H9 (cell line): ENCODE data around the gene VPS9D1. TPM values are rescaled to one million over a fixed set of nuclear protein-coding genes. Genes with fewer than 3 reads are reported as not detected.

ENCODE experiments used
- DNase-seq: peaks from one replicate; pipeline ENCODE4 v3.0.0-alpha.2; 2017
- H2AFZ ChIP-seq: one replicate; pipeline ENCODE4 v1.6.1; 2013; ENCODE audit warnings: mild to moderate bottlenecking, low read length, control low read depth, moderate library complexity
- H2AK5ac ChIP-seq: 2 replicates; pipeline ENCODE4 v1.6.1; 2013; ENCODE audit warnings: low read length, control low read depth, mixed read lengths; ENCODE audit not compliant: insufficient read length
- H2BK120ac ChIP-seq: one replicate; pipeline ENCODE4 v1.6.1; 2013; ENCODE audit warnings: low read depth, mild to moderate bottlenecking, low read length, control low read depth, inconsistent platforms; ENCODE audit not compliant: poor library complexity, severe bottlenecking
- H2BK12ac ChIP-seq: 2 replicates; pipeline ENCODE4 v1.6.1; 2013; ENCODE audit warnings: low read length, control low read depth, mixed read lengths, low read depth; ENCODE audit not compliant: insufficient read length
- H2BK15ac ChIP-seq: 2 replicates; pipeline ENCODE4 v1.6.1; 2013; ENCODE audit warnings: low read depth, low read length, control low read depth
- H2BK20ac ChIP-seq: one replicate; pipeline ENCODE4 v1.6.1; 2013; ENCODE audit warnings: low read depth, mild to moderate bottlenecking, low read length, control low read depth, inconsistent platforms; ENCODE audit not compliant: poor library complexity, severe bottlenecking
- H2BK5ac ChIP-seq: 2 replicates; pipeline ENCODE4 v1.6.1; 2013; ENCODE audit warnings: low read length, control low read depth, mixed read lengths; ENCODE audit not compliant: insufficient read length
- H3K14ac ChIP-seq: 2 replicates; pipeline ENCODE4 v1.6.1; 2013; ENCODE audit warnings: low read length, control low read depth; ENCODE audit not compliant: insufficient read depth
- H3K18ac ChIP-seq: 2 replicates; pipeline ENCODE4 v1.6.1; 2013; ENCODE audit warnings: low read depth, mild to moderate bottlenecking, mixed read lengths, low read length, control low read depth; ENCODE audit not compliant: insufficient read length
- H3K23ac ChIP-seq: 2 replicates; pipeline ENCODE4 v1.6.1; 2013; ENCODE audit warnings: low read length, control low read depth, mixed read lengths, low read depth; ENCODE audit not compliant: insufficient read length
- H3K23me2 ChIP-seq: 2 replicates; pipeline ENCODE4 v1.6.1; 2013; ENCODE audit warnings: low read depth, mild to moderate bottlenecking, mixed read lengths, low read length, control low read depth; ENCODE audit not compliant: insufficient read length, poor library complexity, severe bottlenecking
- H3K27ac ChIP-seq: 2 replicates; pipeline ENCODE4 v1.5.1; 2013; ENCODE audit warnings: low read length, control low read depth, mixed read lengths, low read depth; ENCODE audit not compliant: insufficient read length
- H3K27me3 ChIP-seq: 2 replicates; pipeline ENCODE4 v1.6.1; 2013; ENCODE audit warnings: low read length, control low read depth, inconsistent platforms; ENCODE audit not compliant: insufficient read depth
- H3K4ac ChIP-seq: 2 replicates; pipeline ENCODE4 v1.6.1; 2013; ENCODE audit warnings: low read depth, mild to moderate bottlenecking, control low read depth, inconsistent platforms, low read length, moderate library complexity
- H3K4me1 ChIP-seq: 2 replicates; pipeline ENCODE4 v1.6.1; 2013; ENCODE audit warnings: low read length, control low read depth, inconsistent platforms; ENCODE audit not compliant: insufficient read depth
- H3K4me2 ChIP-seq: 2 replicates; pipeline ENCODE4 v1.6.1; 2013; ENCODE audit warnings: low read length, control low read depth, mixed read lengths; ENCODE audit not compliant: insufficient read length, insufficient read depth
- H3K56ac ChIP-seq: 2 replicates; pipeline ENCODE4 v1.6.1; 2013; ENCODE audit warnings: low read depth, mild to moderate bottlenecking, mixed read lengths, low read length, control low read depth; ENCODE audit not compliant: insufficient read length
- H3K79me1 ChIP-seq: 2 replicates; pipeline ENCODE4 v1.6.1; 2013; ENCODE audit warnings: low read depth, mild to moderate bottlenecking, moderate library complexity, low read length, control low read depth, inconsistent platforms; ENCODE audit not compliant: insufficient read depth, poor library complexity, severe bottlenecking
- H3K79me2 ChIP-seq: 2 replicates; pipeline ENCODE4 v1.6.1; 2013; ENCODE audit warnings: low read length, control low read depth, inconsistent platforms; ENCODE audit not compliant: insufficient read depth
- H3K9ac ChIP-seq: 2 replicates; pipeline ENCODE4 v1.6.1; 2013; ENCODE audit warnings: low read length, control low read depth, mixed read lengths; ENCODE audit not compliant: insufficient read length; ENCODE audit errors: extremely low read depth
- H3K9me3 ChIP-seq: one replicate; pipeline ENCODE4 v1.6.1; 2013; ENCODE audit warnings: low read depth, low read length, inconsistent platforms; ENCODE audit not compliant: control insufficient read depth
- H3T11ph ChIP-seq: one replicate; pipeline ENCODE4 v1.6.1; 2013; ENCODE audit warnings: mild to moderate bottlenecking, low read length, control low read depth, inconsistent platforms
- H4K20me1 ChIP-seq: one replicate; pipeline ENCODE4 v1.6.1; 2013; ENCODE audit not compliant: control insufficient read depth, insufficient read length, insufficient read depth
- H4K5ac ChIP-seq: 2 replicates; pipeline ENCODE4 v1.6.1; 2013; ENCODE audit warnings: low read depth, mild to moderate bottlenecking, mixed read lengths, low read length, control low read depth; ENCODE audit not compliant: insufficient read length
- H4K8ac ChIP-seq: replicated peaks from 2 replicates; pipeline ENCODE4 v1.6.1; 2013; ENCODE audit warnings: low read length, control low read depth, mixed read lengths, low read depth; ENCODE audit not compliant: insufficient read length
- H4K91ac ChIP-seq: 2 replicates; pipeline ENCODE4 v1.6.1; 2013; ENCODE audit warnings: low read depth, mild to moderate bottlenecking, moderate library complexity, mixed read lengths, low read length, control low read depth; ENCODE audit not compliant: insufficient read length
- H3K27ac Mint-ChIP-seq, 3 experiments: 2 replicates in 2 of 3; 3 replicates in 1 of 3; pipeline ENCODE4 v1.8.0; 2020 to 2021; ENCODE audit warnings: mixed read lengths in 3 of 3, mild to moderate bottlenecking in 1 of 3, moderate library complexity in 1 of 3
- H3K27me3 Mint-ChIP-seq: 2 replicates; pipeline ENCODE4 v1.8.0; 2021; ENCODE audit warnings: low read depth, mild to moderate bottlenecking, moderate library complexity, mixed read lengths
- H3K36me3 Mint-ChIP-seq, 3 experiments: 2 replicates in 2 of 3; 3 replicates in 1 of 3; pipeline ENCODE4 v1.8.0; 2020 to 2021; ENCODE audit warnings: low read depth in 3 of 3, mixed read lengths in 3 of 3; ENCODE audit not compliant: insufficient read depth in 1 of 3
- H3K4me1 Mint-ChIP-seq, 2 experiments: 2 replicates each; pipeline ENCODE4 v1.8.0; 2020; ENCODE audit warnings: mixed read lengths in 2 of 2
- H3K4me3 Mint-ChIP-seq, 2 experiments: 2 replicates in 1 of 2; 3 replicates in 1 of 2; pipeline ENCODE4 v1.8.0; 2020 to 2021; ENCODE audit warnings: mild to moderate bottlenecking in 2 of 2, mixed read lengths in 2 of 2, moderate library complexity in 1 of 2
- H3K9me3 Mint-ChIP-seq, 2 experiments: 2 replicates in 1 of 2; 3 replicates in 1 of 2; pipeline ENCODE4 v1.8.0; 2020; ENCODE audit warnings: mild to moderate bottlenecking in 2 of 2, mixed read lengths in 2 of 2, moderate library complexity in 1 of 2
- WGBS: extraction: QIAGEN DNeasy Blood & Tissue Kit; methylation state at CpG from one replicate; pipeline ENCODE4 v1.1.7; 2013; ENCODE audit warnings: missing lambda C conversion rate, low lambda C conversion rate, mixed read lengths; ENCODE audit not compliant: insufficient read length; ENCODE audit errors: extremely low coverage; 5-methylcytosine and 5-hydroxymethylcytosine counted together
- total RNA-seq: library from RNA; stranded (reverse); gene quantifications from 2 replicates; pipeline ENCODE4 v1.2.1, GENCODE V29; 2021
- TF ChIP-seq, protein P1 (sequence below): fragments of 200-600 bp; sonication (generic); conservative IDR thresholded peaks from 3 replicates; pipeline ENCODE4 v1.8.0; 2021; ENCODE audit warnings: antibody characterized with exemption, mild to moderate bottlenecking

VPS9D1 gene
- total RNA-seq, 1 experiment from 2014 or later, result 6.0 TPM

DNA sequence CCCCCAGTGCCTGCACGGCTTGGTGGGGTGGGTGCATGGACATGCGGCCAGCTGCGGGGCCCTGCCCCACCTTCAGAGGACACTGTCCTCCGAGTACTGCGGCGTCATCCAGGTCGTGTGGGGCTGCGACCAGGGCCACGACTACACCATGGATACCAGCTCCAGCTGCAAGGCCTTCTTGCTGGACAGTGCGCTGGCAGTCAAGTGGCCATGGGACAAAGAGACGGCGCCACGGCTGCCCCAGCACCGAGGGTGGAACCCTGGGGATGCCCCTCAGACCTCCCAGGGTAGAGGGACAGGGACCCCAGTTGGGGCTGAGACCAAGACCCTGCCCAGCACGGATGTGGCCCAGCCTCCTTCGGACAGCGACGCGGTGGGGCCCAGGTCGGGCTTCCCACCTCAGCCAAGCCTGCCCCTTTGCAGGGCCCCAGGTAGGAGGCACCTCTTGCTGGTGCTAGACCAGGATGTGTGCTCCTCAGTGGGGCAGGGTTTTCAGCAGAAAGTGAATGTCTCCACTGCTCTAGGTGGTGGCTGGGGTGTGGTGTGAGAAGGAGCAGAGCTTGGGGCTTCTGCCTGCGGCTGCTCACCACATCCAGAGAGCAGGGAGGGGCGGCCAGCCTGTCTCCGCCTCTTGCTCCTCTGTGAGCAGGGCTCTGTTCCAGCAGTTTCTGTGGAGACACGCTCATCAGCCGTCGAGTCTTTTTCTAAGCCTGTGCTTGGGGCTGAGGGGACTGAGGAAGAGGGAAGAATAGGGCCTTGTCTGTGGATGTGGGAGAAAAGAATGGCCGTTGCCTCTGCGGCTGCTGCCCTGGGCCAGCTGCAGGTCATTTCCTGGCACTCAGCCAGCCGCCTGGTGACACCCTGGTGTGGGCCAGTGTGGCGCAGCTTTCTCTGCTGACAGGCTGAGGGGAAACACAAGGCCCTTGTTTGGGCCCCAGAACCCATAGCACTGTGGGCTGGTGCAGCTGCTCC lies 2.9 kb upstream of the VPS9D1 start:
- Histone ChIP-seq H2BK120ac (no peak overlapping the region), H3K4me1 (no peaks in the 10 kb centered on the region), H2BK12ac (no peak overlapping the region), H2AK5ac (no peak overlapping the region), H3T11ph (no peak overlapping the region), H3K79me1 (no peaks in the 10 kb centered on the region), H3K23me2 (peaks cover 18% of the 10 kb centered on the region), H2BK20ac (no peak overlapping the region), H3K79me2 (no peaks in the 10 kb centered on the region), H3K4me2 (no peak overlapping the region), H3K27ac (no peak overlapping the region), H2BK15ac (no peak overlapping the region), H3K27me3 (peaks cover 7% of the 10 kb centered on the region; the same call in 1 of the 2 replicates), H3K4ac (no peak overlapping the region), H4K8ac (no peak overlapping the region), H4K20me1 (no peaks in the 10 kb centered on the region), H2BK5ac (no peak overlapping the region), H3K9me3 (no peaks in the 10 kb centered on the region), H3K14ac (no peak overlapping the region), H4K5ac (no peak overlapping the region), H2AFZ (no peak overlapping the region), H3K23ac (no peak overlapping the region), H3K18ac (no peak overlapping the region), H3K56ac (no peak overlapping the region), H3K9ac (no peak overlapping the region), H4K91ac (no peak overlapping the region)
- DNase-seq, result no peak
- Mint-ChIP-seq H3K36me3 (peaks cover 11 to 33% (median 24%) of the 10 kb centered on the region in 3 experiments), H3K27ac (no peak overlapping the region), H3K9me3 (no peaks in the 10 kb centered on the region), H3K4me3 (peak overlapping the region; percentile 65 to 76; a peak in 4 of 5 replicates), H3K27me3 (peaks cover 37% of the 10 kb centered on the region), H3K4me1 (peaks cover 15 to 18% of the 10 kb centered on the region in 2 experiments)
- no CpG with 5 or more reads among the region's 30 CpGs for WGBS
- TF ChIP-seq, protein P1, sequence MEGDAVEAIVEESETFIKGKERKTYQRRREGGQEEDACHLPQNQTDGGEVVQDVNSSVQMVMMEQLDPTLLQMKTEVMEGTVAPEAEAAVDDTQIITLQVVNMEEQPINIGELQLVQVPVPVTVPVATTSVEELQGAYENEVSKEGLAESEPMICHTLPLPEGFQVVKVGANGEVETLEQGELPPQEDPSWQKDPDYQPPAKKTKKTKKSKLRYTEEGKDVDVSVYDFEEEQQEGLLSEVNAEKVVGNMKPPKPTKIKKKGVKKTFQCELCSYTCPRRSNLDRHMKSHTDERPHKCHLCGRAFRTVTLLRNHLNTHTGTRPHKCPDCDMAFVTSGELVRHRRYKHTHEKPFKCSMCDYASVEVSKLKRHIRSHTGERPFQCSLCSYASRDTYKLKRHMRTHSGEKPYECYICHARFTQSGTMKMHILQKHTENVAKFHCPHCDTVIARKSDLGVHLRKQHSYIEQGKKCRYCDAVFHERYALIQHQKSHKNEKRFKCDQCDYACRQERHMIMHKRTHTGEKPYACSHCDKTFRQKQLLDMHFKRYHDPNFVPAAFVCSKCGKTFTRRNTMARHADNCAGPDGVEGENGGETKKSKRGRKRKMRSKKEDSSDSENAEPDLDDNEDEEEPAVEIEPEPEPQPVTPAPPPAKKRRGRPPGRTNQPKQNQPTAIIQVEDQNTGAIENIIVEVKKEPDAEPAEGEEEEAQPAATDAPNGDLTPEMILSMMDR, result no peak
